ENCODE results near the gene C6orf141.

- TF ChIP-seq RAD21 (IDR thresholded peaks at IDR 0.05; ENCODE audit: low read depth): no peak
- TF ChIP-seq MAX (IDR thresholded peaks at IDR 0.05): no peak
- no peak; a peak in 1 of 6 replicates for TF ChIP-seq CTCF (IDR thresholded peaks at IDR 0.05 in 2 of 3, conservative IDR thresholded peaks at IDR 0.05 in 1 of 3; ENCODE audit: borderline replicate concordance in 1 of 3, insufficient read depth in 1 of 3, low read depth in 2 of 3, low read length in 2 of 3)
- TF ChIP-seq POLR2AphosphoS5 (IDR thresholded peaks at IDR 0.05; ENCODE audit: low read depth, low read length): no peak
Measured at GRCh38 chr6:49549691-49550491, 577 bp upstream of the C6orf141 start.

All from HCT116 (cell line).